H1 (cell line): Measurements from ENCODE around the gene GPC2. TPM values are rescaled to one million over a fixed set of nuclear protein-coding genes. Genes with fewer than 3 reads are reported as not detected.

Experiments used
- ASH2L ChIP-seq: fragments of 200-600, 300-600 bp; sonication (generic); IDR thresholded peaks from one replicate; pipeline ENCODE4 v1.7.1; 2017; ENCODE audit warnings: low read length
- CBX5 ChIP-seq: fragments of 300-800, 300-1000 bp; sonication (generic); IDR thresholded peaks from 2 replicates; pipeline ENCODE4 v1.7.1; 2016; ENCODE audit warnings: antibody characterized with exemption, low read length, low read depth
- SP2 ChIP-seq: IDR thresholded peaks from 2 replicates; pipeline ENCODE4 v1.6.1; 2012; ENCODE audit warnings: mild to moderate bottlenecking, low read length, inconsistent platforms
- SRF ChIP-seq: IDR thresholded peaks from 2 replicates; pipeline ENCODE4 v1.6.1; 2011; ENCODE audit warnings: mild to moderate bottlenecking, low read depth, low read length, moderate library complexity
- polyA plus RNA-seq, 7 experiments: library from polyadenylated mRNA; depleted of rRNA in 3 of 7; stranded (reverse) in 5 of 7; unstranded in 2 of 7; fragments of >200 nt in 5 of 7; fragments of 200-250 nt in 2 of 7; gene quantifications; 1 replicate in 5 of 7; 2 replicates in 1 of 7; 4 replicates in 1 of 7; pipeline versions ENCODE4 v1.2.1 to v1.2.3, GENCODE V29; 2011 to 2013; ENCODE audit warnings: missing spikeins in 2 of 7, mixed read lengths in 2 of 7
- total RNA-seq: library from RNA; stranded (reverse); fragmentation: NEBNext Ultra II Directional; extraction: Animal tissue kit (Norgen Biotek cat#: 25700); gene quantifications from 2 replicates; pipeline ENCODE4 v1.2.1, GENCODE V29; 2021
- TF ChIP-seq, protein P1 (sequence below): fragments of 300-600 bp; sonication (generic); IDR thresholded peaks from 2 replicates; pipeline ENCODE4 v1.7.1; 2012; ENCODE audit warnings: low read length, moderate library complexity, mild to moderate bottlenecking, inconsistent platforms; ENCODE audit not compliant: insufficient replicate concordance

GPC2 gene
- total and polyA plus RNA-seq, 2 of the 8 experiments (the other 6 are each of a cell fraction or from before 2014, with no cell fraction given): 25.3 to 44.8 TPM

DNA sequence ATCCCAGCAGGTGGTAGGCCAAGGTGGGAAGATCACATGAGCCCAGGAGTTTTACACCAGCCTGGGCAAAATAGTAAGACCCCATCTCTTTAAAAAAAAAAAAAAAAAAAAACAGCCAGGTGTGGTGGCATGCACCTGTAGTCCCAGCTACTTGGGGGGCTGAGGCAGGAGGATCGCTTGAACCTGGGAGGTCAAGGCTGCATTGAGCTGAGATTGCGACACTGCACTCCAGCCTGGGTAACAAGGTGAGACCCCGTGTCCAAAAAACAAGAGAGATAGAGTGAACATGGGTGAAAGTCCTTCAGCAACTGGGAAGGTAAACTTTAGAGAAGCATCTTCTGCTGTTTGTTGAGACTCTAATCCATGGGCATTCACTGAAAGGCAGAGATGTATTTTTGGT is 34.7 kb downstream of the GPC2 start (continued):
- TF ChIP-seq ASH2L (no peak), CBX5 (no peak), SP2 (no peak), SRF (no peak)
- TF ChIP-seq, protein P1, sequence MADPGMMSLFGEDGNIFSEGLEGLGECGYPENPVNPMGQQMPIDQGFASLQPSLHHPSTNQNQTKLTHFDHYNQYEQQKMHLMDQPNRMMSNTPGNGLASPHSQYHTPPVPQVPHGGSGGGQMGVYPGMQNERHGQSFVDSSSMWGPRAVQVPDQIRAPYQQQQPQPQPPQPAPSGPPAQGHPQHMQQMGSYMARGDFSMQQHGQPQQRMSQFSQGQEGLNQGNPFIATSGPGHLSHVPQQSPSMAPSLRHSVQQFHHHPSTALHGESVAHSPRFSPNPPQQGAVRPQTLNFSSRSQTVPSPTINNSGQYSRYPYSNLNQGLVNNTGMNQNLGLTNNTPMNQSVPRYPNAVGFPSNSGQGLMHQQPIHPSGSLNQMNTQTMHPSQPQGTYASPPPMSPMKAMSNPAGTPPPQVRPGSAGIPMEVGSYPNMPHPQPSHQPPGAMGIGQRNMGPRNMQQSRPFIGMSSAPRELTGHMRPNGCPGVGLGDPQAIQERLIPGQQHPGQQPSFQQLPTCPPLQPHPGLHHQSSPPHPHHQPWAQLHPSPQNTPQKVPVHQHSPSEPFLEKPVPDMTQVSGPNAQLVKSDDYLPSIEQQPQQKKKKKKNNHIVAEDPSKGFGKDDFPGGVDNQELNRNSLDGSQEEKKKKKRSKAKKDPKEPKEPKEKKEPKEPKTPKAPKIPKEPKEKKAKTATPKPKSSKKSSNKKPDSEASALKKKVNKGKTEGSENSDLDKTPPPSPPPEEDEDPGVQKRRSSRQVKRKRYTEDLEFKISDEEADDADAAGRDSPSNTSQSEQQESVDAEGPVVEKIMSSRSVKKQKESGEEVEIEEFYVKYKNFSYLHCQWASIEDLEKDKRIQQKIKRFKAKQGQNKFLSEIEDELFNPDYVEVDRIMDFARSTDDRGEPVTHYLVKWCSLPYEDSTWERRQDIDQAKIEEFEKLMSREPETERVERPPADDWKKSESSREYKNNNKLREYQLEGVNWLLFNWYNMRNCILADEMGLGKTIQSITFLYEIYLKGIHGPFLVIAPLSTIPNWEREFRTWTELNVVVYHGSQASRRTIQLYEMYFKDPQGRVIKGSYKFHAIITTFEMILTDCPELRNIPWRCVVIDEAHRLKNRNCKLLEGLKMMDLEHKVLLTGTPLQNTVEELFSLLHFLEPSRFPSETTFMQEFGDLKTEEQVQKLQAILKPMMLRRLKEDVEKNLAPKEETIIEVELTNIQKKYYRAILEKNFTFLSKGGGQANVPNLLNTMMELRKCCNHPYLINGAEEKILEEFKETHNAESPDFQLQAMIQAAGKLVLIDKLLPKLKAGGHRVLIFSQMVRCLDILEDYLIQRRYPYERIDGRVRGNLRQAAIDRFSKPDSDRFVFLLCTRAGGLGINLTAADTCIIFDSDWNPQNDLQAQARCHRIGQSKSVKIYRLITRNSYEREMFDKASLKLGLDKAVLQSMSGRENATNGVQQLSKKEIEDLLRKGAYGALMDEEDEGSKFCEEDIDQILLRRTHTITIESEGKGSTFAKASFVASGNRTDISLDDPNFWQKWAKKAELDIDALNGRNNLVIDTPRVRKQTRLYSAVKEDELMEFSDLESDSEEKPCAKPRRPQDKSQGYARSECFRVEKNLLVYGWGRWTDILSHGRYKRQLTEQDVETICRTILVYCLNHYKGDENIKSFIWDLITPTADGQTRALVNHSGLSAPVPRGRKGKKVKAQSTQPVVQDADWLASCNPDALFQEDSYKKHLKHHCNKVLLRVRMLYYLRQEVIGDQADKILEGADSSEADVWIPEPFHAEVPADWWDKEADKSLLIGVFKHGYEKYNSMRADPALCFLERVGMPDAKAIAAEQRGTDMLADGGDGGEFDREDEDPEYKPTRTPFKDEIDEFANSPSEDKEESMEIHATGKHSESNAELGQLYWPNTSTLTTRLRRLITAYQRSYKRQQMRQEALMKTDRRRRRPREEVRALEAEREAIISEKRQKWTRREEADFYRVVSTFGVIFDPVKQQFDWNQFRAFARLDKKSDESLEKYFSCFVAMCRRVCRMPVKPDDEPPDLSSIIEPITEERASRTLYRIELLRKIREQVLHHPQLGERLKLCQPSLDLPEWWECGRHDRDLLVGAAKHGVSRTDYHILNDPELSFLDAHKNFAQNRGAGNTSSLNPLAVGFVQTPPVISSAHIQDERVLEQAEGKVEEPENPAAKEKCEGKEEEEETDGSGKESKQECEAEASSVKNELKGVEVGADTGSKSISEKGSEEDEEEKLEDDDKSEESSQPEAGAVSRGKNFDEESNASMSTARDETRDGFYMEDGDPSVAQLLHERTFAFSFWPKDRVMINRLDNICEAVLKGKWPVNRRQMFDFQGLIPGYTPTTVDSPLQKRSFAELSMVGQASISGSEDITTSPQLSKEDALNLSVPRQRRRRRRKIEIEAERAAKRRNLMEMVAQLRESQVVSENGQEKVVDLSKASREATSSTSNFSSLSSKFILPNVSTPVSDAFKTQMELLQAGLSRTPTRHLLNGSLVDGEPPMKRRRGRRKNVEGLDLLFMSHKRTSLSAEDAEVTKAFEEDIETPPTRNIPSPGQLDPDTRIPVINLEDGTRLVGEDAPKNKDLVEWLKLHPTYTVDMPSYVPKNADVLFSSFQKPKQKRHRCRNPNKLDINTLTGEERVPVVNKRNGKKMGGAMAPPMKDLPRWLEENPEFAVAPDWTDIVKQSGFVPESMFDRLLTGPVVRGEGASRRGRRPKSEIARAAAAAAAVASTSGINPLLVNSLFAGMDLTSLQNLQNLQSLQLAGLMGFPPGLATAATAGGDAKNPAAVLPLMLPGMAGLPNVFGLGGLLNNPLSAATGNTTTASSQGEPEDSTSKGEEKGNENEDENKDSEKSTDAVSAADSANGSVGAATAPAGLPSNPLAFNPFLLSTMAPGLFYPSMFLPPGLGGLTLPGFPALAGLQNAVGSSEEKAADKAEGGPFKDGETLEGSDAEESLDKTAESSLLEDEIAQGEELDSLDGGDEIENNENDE: no peak
- TF ChIP-seq, all 59 proteins: peak for 0
